Posterior vena cava (tissue), 2 donors: Measurements from ENCODE around the gene KL. TPM values are rescaled to one million over a fixed set of nuclear protein-coding genes. Genes with fewer than 3 reads are reported as not detected.

ENCODE experiments used
- DNase-seq: peaks from one replicate; pipeline ENCODE4 v3.0.0-alpha.2; 2020; ENCODE audit warnings: low spot score
- intact Hi-C, 2 donors: fragments of 100-400 bp; cut with DNase I; formaldehyde crosslinking; loops; one replicate each; pipeline versions ENCODE4 v1.14.1 to v1.14.2; 2022 to 2023
- total RNA-seq, 2 donors: library from RNA; stranded (reverse); fragmentation: NEBNext Ultra II Directional; extraction: Animal tissue kit (Norgen Biotek cat#: 25700); gene quantifications; one replicate each; pipeline ENCODE4 v1.2.1, GENCODE V29; 2021
- donor health status: DM: yes; HTN: yes; CAD: no.
- donor health status: DM: yes; HTN: yes; CAD: no.

KL gene
- total RNA-seq, 2 donors from 2014 or later = 2.1 to 2.4 TPM

- intact Hi-C loops = no loop called here
These were observed 15.9 kb downstream of the KL start for GRCh38 chr13:33032037-33032625.

DNA sequence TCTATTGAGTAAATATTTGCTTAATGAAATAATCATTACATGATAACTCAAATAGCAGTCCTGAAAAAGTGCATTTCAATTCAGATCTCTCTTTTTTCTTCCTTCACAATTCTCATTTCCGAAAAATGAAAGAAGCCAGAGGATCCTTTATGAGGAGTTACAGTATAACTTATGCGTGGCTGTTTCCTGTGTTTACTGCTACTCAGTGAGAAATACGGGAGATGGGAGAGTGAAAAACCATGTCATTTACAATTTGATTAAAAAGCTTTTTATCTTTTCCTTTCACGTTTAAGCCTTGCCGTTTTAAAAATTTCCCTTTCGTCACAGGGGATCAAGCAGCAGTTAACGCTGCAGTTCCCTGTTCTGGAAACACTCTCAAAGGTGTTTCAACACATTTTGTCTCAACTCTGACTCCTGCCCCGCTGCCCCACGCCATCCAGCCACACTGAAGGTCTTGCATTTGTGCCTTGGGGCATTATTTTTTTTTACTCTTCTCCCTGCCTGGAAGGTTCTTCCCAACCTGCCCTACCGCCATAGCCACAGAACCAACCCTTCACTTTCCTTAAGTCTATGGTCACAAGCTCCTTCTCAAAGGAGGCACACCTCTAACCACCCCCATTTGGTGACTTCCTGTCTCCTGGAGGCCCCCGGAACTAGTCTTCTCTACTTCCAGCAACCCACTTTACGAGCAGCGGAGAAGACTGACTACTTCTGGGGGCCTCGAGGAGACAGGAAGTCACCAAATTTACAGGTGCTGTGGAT is 17.0 kb downstream of the KL start:
- DNase-seq = no peak

More at GRCh38 chr13:33032037-33032625, 15.9 kb downstream of the KL start:
- DNase-seq = no peak

DNA sequence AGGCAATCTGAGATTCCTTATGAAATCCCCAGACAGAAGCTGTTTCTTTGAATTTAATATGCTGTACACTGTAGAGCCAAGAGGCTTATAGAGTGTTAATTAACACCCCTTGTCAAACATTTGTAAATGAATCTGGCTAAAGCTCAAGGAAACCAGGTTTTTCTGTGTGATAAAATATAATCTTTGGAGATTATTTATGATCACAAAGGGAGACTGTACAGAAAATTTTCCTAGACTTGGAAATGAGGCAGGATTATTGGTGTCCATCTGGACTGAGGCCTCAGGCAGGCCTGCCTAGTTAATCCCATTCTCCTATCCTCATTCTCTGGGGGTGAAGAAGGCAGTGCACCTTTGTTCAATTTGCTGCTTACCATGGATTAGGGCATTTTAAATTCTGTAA is 17.8 kb downstream of the KL start:
- intact Hi-C loops = no loop called here
- no peak for DNase-seq

More for the DNA sequence above, 17.0 kb downstream of the KL start:
- intact Hi-C loops = no loop called here

DNA sequence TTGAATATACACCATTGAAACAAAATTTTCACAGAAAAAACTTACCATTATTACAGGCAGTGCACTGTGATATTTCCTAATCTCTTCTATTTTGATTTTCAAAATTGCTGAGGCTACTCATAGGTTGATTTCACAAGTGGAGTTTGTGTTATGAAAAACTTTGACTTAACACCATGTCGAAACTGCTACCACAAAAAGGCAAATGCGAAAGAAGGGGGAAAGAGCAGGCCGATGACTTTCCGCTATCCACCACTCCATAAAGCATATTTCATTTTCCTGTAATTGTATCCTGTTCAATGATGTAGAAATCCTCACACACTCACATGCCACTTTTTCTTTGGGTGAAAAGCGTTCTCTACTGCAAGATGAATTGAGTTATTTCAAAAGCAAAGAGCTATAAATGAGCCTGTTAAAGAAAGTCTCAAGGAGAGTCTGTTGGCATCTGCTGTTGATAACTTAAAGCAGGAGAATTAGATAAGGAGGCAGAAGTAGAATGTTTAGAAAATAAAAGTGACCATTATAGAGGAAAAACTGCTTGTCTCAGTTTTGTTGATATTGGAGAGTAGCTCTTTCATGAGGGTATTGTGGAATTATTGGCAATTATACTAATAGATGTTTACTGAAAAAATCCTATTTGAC is 18.8 kb downstream of the KL start:
- no peak for DNase-seq
- intact Hi-C loops = no loop called here

DNA sequence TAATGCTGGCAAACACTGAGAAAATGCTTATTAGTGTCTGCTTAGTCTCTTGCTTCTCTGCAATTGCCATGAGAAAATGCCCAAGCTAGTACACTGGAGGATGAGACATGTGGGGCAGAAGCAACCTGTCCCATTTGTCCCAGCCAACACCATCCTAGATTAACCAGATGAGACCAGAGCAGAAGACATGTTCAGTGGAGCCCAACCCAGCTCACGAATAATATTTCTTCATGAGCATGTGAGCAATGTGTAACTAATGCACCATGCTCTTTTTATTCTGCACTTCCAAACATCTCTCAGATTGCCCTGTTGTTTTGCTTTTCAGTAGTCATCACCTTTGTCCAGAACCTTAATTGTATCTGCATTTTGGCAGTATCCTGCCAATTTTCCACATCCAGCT is 21.4 kb downstream of the KL start:
- intact Hi-C loops = no loop called here
- no peak for DNase-seq

DNA sequence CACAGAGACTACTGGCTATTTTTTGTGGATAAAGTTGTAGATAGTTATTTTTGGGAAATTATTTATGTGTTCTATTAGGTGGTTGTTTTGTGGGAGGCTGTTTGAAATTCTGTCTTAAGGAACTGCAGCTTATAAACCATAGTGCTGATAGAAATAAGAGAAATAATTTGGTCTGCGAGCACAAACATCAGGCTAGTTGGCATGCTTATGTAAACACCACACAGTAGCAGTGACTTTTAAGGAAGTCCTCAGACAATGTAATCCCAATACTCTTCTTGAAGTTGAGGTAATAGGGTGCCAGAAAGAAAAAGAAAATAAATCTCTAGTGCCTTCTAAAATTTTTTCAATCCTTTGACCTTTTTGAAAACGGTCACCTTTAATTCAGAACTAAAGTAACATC is 23.9 kb downstream of the KL start:
- intact Hi-C loops = no loop called here
- DNase-seq = no peak

- intact Hi-C loops = no loop called here
- DNase-seq = no peak
These were observed 29.8 kb downstream of the KL start for GRCh38 chr13:33045851-33046592.

DNA sequence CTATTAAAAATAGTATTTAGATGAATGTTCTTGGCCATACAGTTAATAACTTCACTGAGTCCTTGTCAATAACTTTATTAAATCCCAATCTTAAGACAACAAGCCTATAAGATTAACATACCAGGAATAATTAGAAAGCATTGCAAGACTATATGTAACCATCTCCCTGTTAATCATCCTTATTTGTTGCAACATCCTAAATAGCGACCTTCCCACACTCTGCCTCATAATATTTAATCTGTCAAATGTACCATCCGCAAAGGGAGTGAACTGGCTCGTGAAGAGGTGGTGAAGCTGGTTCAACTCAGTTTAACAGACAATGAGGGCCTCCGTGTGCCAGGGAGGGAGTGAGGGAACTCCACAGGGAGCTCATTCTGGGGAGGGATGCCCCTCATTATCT is 33.9 kb downstream of the KL start:
- no peak for DNase-seq
- intact Hi-C loops = no loop called here

DNA sequence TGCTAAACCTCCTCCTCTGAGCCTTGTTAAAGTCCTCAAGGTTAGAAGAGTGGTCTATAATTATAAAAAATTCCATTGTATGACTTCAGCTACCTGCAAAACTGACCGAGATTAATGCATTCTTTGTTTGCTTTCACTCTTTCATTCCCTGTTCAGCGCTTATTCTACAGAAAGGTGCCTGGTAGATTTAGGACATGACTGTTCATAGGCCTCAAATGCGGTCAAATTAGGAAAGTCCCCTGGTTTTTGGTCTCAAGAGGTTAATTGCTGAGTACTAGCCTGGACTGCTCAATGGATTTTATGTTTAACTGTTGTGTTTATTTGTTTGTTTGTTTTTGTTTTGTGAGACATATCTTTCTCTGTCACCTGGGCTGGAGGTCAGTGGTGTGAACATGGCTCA is 35.4 kb downstream of the KL start:
- intact Hi-C loops = no loop called here

GRCh38 chr13:33052506-33053280 is 36.5 kb downstream of the KL start:
- no peak for DNase-seq
- intact Hi-C loops = no loop called here

More for the DNA sequence above, 35.4 kb downstream of the KL start:
- DNase-seq = no peak

DNA sequence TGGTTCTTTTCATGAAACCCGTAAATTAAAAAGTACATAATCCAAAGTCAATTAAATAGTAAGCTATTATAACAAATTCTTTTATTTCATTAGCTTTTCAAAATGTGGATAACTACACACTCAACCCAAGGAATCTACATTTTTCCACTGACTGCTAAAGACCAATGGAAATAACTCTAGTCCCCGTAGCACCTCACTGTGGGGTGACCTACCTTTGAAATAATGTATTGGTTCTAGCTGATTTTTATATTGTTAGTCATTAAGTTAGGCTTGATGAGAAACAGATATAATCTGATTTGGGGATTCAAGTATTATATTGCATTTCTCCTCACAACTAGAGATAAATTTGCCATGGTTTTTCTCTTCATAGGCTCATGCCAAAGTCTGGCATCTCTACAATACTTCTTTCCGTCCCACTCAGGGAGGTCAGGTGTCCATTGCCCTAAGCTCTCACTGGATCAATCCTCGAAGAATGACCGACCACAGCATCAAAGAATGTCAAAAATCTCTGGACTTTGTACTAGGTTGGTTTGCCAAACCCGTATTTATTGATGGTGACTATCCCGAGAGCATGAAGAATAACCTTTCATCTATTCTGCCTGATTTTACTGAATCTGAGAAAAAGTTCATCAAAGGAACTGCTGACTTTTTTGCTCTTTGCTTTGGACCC is 37.3 kb downstream of the KL start:
- intact Hi-C loops = no loop called here
- DNase-seq = no peak

DNA sequence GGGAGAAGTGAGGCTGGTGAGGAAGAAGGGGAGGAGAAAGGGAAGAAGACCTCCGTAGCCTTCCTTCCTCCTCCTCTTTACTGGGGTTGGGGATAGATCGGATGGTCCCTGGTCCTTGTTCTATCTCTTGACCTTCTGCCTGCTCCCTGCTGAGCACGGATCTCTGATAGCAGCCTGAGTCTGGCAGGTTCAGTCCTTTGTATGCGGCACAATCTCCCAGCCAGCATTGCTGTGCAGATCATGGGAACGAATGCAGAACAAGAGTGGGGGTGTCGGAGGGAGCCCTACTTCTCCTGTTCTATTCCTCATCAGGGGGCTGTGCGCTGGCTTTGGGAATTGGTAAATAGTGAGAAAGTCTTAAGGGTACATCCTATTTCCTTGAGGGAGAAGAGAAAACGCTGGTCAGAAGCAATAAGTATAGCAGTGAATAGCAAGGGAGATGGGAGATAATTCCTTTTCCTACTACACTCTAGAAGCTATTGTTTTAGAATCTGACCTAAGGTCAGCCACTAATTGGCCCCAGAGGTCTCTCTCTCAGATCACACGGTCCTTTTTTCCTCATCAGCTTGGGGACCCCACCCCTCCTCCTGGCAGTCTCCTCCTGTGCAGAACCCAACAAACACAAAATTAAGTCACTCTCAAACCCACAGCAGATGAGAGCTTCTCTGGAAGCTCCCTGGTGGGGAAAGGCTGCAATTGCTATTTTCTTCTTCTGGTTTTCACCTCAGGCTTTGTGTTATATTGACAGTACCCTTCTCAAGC is 41.0 kb downstream of the KL start:
- intact Hi-C loops = no loop called here

GRCh38 chr13:33058776-33059327 is 42.6 kb downstream of the KL start:
- DNase-seq = no peak
- intact Hi-C loops = no loop called here

More for the DNA sequence above, 41.0 kb downstream of the KL start:
- no peak for DNase-seq

DNA sequence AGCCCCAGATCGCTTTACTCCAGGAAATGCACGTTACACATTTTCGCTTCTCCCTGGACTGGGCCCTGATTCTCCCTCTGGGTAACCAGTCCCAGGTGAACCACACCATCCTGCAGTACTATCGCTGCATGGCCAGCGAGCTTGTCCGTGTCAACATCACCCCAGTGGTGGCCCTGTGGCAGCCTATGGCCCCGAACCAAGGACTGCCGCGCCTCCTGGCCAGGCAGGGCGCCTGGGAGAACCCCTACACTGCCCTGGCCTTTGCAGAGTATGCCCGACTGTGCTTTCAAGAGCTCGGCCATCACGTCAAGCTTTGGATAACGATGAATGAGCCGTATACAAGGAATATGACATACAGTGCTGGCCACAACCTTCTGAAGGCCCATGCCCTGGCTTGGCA is 44.6 kb downstream of the KL start:
- DNase-seq = no peak

GRCh38 chr13:33066329-33066728 is 50.1 kb downstream of the KL start:
- intact Hi-C loops = no loop called here

More for the DNA sequence above, 44.6 kb downstream of the KL start:
- intact Hi-C loops = no loop called here

DNA sequence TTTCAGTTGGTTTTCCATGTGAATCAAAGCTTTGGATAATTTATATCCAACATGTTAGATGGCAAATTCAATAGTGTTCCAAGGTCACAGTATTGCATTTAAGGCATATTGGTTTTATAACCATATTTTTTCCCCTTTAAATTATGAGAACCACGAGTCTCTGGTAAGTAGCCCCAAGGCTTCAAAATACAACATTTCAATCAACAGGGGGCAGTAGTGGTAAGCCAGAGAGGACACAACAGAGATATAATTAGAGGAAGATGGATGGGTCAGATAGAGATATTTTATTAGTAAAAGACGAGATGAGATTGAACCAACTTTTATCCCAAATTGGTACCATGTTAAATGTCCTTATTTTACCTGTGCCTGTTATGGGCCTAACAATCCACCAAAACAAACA is 53.1 kb downstream of the KL start:
- no peak for DNase-seq
- intact Hi-C loops = no loop called here

More at GRCh38 chr13:33066329-33066728, 50.1 kb downstream of the KL start:
- DNase-seq = no peak

GRCh38 chr13:33070713-33071112 is 54.5 kb downstream of the KL start:
- intact Hi-C loops = no loop called here

GRCh38 chr13:33072282-33072681 is 56.1 kb downstream of the KL start:
- DNase-seq = no peak
- intact Hi-C loops = no loop called here

More at GRCh38 chr13:33070713-33071112, 54.5 kb downstream of the KL start:
- DNase-seq = no peak
